TTC549 (cell line): ENCODE data around the gene LRRC74B.
"Not testable (repeated sequence)": the region's sequence is repeated elsewhere in the genome, so short reads cannot be mapped to it uniquely, and the experiment has no call there.

Source experiments
- FAIRE-seq: peaks from 2 replicates; lab custom pipeline; 2012; peaks lifted over from hg19 to GRCh38; lab: Jason Lieb, UNC

LRRC74B gene

DNA sequence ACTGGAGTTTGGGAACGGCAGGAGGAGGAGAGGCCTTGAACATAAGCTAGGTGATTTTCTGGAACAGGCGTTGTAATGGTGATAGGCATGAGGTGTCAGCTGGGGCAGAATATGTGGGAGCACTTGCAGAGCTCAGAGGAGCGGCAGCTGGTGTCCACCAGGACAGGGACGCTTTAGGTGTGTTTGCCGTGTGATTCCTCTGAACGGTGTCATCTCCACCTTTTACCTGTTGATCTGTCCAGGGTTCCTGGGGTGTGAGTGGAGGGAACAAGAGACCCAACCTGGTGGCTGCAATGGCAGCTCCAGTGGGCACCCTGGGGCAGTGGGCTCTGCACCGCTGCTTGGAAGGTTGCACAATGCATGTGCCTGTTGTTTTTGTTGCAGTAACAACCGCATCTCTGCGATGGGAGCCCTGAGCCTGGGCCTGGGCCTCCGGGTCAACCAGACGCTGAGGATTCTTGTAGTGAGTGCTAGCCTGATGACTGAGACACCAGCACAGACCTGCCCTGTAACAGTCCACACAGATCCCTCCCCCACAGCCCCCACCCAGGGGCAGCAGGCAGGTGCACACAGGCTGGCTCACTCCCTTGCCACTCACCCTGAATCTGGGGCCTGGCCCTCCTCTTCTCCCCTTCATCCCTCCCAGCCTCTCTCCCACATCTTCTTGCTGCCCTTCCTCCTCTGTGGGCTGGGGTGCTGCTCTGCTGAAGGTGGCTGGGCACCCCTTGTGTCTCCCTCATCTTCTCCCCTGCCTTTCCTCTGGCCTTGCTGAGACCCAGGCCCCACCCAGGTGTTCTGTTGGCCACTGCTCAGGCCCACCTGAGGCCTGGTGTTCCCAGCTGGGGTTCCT is 9.2 kb downstream of the LRRC74B start:
- FAIRE-seq = no peak

DNA sequence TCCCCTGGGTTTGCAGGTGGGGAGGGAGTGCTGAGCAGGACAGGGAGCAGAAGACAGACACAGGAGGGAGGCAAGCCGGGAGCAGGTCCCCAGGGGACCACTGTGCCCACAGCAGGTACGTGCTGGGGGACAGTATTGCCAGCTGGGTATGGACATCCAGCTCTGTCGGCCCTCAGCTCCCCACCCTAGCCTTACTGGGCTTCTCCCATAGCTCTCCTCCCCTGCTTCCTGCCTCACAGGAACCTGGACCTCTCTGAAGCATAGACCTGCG is 9.8 kb downstream of the LRRC74B start:
- no peak for FAIRE-seq

DNA sequence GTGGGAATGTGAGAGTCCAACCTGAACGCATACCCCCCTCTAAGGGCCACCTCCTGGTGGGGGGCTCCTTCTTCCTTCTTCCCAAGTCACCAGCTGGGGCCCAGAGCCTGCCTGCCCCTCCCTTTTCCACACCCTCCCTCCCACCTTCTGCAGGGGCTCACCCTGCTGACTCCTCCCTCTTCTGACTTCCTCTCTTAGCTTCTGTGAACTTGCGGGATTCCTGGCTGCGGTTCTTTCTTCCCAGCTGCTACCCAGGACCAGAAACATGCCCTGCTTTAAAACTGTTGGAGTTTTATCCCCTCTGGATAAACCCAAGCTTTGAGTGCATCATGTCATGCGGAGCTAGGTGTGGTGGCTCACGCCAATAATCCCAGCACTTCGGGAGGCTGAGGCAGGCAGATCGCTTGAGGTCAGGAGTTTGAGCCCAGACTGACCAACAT is 10.2 kb downstream of the LRRC74B start:
- no peak for FAIRE-seq

DNA sequence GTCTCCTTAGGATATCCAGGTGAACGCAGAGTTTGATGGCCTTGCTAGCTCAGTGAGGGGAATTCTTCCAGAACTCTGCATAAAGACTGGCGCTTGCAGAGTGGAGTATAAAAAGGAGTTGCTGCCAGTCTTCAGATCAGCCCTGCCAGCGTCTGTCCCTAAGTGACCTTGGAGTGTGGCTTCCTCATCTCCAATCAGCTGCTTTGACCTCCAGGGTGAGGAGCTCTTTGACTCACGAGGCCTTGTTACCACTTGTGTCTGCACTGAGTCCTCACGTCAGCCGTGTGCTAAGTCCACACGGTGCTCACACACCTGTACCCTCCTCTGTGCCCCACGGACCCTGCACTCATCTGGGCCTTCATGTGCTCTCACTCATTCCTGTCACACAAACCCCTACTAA is 14.6 kb downstream of the LRRC74B start:
- FAIRE-seq = not testable (repeated sequence)

DNA sequence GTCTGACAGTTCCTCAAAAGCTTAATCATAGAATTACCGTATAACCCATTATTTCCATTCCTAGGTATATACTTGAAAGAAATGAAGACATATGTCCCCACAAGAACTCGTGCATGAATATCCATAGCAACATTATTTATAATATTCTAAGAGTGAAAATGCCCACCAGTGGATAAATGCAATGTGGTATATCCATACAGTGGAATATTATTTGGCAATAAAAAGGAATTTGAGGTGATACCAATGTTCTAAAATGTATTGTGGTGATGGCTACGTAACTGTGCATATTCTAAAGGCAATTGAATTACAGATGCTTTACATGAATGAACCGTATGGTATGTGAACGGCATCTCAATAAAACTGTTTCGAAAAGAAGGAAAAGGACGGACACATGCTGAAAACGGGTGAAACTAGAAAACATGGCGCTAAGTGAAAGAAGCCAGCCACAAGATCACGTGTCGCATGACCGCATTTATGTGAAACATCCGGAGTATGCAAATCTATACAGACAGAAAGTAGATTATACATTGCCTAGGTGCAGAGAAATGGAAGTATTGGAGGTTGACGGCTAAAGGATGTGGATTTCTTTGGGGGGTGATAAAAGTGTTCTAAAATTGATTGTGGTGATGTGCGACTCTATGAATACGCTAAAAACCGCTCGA is 16.0 kb downstream of the LRRC74B start:
- not testable (repeated sequence) for FAIRE-seq

DNA sequence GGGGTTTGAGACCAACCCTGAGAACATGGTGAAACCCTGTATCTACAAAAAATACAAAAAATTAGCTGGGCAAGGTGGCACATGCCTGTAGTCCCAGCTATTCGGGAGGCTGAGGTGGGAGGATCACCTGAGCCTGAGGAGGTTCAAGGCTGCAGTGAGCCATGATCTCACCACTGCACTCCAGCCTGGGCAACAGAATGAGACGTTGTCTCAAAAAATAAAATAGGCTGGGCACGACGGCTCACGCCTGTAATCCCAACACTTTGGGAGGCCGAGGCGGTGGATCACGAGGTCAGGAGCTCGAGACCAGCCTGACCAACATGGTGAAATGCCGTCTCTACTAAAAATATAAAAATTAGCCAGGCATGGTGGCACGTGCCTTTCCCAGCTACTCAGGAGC is 18.7 kb downstream of the LRRC74B start:
- FAIRE-seq = not testable (repeated sequence)

DNA sequence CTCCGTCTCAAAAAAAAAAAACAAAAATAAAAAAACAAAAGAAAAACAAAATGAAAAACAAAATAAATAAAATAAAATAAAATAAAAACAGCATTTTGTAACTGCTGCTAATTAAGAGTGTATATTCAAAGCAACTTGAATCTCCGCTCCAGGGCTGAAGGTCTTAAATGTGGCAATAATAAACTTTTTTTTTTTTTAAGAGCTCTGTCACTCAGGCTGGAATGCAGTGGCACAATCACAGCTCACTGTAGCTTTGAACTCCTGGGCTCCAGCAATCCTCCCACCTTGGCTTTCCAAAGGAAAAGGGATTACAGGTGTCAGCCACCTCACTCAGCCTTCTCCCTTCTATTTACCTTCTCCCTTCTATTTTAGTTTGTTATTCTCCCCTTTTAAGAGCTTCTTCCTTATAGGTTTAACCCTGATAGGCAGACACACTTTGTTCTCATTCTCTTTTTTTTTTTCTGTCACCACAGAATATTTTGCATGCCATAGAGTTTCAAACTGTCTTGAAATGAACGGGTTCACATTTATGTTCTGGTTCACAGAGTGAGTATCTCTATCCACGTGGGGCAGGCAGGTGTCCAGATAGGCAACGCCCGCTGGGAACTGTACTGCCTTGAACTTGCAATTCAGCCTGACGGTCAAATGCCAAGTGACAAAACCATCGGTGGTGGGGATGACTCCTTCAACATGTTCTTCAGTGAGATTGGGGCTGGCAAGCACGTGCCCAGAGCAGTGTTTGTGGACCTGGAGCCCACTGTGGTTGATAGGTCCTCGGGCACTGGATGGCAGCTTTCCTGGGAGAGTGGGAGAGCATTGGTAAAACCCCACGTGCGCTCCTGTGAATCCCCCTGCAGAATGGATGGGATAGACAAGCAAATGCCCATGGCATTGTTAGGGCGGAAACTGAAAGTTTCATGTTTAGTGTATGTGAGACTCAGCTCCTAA is 19.4 kb downstream of the LRRC74B start:
- FAIRE-seq = no peak

DNA sequence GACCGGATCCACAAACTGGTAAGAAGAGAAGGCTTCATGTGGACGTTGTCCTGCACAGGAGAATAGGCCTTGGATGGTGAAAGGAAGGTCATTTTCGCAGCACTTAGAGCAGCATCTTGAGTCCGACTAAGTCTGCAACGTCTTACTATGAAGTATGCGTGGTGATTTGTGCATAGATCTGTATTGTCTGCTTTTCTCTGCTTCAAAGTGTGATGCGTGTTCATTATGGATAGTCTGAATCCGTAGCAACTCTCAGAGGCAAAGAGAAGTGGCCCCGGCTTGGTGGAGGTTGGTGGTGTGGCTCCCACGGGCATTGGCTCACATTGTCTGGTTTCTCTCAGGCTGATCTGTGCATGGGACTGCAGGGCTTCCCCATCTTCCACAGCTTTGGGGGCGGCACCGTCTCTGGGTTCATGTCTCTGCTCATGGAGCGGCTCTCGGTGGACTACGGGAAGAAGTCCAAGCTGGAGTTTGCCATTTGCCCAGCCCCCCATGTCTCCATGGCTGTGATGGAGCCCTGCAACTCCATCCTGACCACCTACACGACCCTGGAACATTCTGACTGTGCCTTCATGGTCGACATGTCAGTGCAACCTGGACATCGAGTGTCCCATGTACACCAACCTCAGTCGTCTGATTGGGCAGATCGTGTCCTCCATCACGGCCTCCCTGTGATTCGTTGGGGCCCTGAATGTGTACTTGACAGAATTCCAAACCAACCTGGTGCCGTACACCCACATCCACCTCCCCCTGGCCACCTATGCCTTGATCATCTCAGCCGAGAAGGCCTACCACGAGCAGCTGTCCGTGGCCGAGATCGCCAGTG is 21.5 kb downstream of the LRRC74B start:
- no peak for FAIRE-seq

DNA sequence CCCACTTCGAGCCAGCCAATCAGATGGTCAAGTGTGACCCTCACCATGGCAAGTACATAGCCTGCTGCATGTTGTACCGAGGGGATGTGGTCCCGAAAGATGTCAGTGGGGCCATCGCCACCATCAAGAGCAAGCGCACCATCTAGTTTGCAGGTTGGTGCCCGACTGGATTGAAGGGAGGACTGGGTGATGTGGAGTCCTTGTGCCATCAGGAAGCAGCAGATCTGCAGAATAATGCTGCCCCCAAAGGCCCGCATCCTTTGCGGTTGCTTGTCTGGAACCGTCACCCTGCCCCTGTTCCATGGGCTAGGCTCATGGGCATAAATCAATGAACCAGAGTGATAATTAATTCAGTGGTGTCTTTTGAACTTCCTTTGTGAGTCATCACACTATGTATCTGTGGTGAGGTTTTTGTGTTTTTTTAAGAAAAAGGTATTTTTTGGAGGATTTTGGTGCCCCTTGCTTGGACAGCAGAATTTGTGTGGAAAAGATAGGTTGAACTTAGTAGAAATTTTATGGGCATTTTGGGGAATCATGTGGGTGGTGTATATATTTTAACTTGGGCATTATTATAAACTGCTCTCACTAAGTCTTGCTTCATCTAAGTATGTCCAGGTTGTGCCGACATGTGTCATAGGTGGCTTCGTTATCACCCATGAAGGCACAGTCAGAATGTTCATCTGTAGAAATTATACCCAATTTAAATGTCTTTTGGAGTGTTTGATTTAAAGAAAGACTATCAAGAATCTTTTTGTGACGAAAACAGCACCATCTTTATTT is 22.3 kb downstream of the LRRC74B start:
- no peak for FAIRE-seq

DNA sequence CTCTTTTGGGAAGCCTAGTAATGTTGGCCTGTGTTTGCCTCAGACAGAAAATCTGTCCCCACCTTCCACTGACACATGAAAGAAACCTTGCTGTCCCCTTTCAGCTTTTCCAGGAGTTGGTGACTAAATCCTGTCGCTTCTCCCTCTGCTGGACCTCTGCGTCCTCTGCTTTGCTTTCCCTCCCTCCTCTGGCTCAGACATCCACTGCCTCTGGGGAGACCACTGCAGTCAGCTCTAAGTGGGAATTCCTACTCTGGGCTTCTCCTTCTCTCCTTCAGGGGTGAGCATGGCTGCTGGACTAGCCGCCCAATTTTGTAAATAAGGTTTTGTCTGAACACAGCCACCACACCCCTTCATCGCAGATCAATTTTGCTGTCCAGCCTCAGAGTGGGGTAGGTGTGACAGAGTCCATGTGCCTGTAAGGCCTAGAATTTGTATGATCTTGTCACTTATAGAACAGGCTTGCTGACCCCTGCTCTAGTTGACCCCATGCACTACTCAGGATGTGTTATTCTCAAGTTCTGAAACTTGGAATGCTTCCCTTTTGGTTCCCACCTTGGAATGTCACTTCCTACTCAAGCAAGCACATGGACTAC is 23.0 kb downstream of the LRRC74B start:
- no peak for FAIRE-seq

DNA sequence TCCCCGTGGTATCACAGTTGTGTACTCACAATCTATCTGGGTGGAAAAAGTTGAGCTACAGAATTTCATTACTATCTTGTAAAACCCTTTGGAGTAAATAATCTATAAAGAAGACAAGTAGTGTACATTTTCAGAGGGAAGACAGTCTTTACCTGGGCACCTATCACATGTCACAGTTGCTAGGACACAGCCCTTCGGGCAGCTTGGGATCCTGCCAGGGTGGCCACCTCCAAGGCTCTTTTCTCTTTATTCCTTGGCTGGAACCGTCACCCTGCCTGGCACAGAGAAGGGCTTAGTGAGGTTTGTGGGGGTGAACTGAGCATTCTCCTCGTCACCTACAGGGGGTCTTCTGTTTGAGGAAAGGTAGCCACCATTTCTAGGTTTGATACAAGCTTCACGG is 23.6 kb downstream of the LRRC74B start:
- no peak for FAIRE-seq

DNA sequence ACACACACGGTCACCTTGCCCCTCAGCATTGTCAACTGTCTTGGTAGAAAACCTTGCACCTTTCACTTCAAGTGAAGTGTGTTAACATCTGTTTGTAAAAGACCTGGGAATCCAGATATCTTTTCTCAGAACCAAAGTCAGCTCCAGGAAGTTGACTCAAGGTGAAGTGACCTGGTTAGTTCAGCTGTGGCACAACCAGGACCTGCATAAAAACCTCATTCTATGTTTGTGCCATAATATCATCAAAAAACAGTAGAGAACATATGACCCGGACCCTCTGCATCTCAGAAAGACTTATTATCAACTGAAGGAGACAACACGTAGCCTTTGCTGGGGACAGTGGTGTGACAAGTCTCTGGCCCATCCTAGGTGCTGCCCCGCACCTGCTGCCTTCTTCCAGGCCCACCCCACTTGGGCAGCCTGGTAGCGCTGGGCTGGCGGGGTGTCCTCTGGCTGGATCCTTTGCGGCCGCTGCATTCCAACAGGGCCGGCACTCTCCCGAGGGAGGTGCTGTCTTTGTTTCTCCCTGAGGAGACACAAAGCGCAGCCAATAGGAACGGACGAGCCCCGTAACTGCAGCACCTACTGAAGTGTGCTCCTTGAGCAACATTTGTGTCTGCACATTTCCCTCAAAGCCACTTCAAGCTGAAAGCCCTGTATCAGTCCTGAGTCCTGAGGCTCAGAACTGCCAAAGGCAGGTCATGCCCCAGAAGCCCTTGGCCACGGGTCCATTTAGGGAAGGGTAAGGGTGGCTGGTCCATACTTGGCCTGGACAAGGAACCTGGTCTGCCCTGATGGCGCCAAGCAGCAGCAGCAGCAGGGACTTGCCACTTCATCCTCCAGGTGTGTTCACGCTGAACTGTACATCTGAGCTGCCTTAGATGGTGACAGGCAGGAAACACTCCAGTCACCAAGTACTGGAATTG is 25.2 kb downstream of the LRRC74B start:
- no peak for FAIRE-seq

DNA sequence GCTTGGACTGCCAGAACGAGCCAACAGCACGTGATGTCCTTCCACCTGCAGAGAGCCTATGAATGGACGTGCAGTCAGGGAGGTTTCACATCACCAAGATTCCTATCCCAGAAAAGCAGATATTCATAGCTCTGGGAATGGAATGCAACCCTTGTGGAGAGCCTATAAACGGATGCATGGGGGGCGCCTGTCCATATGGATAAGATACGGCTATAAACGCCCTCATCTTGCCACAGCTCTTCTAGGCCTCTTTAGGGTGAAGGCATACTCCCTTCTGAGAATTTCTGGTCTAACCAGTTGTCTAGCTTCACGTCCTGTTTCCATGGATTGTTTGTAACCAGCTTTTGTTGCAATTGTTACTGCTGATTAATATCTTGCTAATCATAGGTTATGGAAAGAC is 26.1 kb downstream of the LRRC74B start:
- FAIRE-seq = not testable (repeated sequence)

DNA sequence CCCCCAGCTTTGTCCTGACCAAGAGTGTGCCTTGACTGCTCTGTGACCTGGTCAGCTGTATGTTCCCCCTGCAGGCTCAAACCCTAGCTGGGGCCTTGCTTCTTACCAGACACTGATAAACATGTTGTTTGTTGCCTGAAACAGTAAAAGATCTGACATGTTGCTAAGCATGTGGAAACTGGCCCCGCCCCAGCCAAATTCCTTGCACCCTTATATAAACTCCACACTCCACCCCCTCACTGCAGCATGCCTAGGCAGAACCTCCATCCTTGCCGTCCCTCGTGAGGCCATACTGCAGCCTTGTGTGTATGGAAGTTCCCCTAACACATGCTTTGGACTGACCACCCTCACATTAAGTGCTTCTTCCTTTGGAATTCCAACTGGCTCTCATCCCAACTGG is 27.3 kb downstream of the LRRC74B start:
- FAIRE-seq = no peak

DNA sequence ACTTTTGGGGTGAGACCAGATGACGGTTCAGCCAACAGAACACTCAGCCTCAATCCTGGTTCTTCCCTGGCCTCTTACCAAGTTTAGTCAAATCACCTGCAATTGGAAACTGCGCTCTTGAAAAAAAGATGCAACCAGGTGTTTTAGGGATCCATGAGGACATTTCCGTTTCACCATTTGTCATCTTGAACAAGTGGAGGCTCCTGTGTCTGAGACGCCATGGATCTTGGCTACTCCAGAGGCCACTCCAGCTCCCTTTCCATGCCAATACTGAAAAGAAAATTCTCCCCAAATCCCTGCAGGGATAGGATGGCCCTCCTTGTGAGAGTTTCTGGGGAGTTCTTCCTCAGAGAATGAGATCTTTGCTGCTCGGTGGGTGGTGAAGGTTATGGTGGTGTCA is 27.7 kb downstream of the LRRC74B start:
- FAIRE-seq = no peak

DNA sequence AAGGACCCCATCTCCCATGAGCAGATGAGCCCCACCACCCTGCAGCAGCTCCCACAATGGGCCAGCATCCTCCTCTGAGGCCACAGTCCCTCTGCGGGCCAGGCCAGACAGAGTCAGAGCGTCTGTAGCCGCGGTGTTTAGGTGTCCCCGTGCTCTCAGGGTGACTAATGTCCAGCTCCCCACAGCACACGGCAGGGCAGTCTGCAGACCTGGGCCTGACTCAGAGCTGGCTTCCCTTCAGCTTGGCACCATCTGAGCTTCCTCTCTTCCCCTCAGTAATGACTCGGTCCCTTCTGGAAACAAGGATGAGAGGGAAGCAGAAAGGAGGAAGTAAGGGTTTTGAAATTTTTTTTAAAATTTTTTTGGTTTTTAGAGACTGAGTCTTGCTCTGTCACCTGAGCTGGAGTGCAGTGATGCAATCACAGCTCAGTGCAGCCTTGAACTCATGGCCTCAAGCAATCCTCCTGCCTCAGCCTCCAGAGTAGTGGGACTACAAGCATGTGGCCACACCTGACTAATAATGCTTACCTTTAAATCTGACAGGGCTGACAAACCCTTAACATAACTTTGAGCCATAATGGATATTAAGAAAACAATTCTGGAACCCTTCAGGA is 28.5 kb downstream of the LRRC74B start:
- FAIRE-seq = no peak

DNA sequence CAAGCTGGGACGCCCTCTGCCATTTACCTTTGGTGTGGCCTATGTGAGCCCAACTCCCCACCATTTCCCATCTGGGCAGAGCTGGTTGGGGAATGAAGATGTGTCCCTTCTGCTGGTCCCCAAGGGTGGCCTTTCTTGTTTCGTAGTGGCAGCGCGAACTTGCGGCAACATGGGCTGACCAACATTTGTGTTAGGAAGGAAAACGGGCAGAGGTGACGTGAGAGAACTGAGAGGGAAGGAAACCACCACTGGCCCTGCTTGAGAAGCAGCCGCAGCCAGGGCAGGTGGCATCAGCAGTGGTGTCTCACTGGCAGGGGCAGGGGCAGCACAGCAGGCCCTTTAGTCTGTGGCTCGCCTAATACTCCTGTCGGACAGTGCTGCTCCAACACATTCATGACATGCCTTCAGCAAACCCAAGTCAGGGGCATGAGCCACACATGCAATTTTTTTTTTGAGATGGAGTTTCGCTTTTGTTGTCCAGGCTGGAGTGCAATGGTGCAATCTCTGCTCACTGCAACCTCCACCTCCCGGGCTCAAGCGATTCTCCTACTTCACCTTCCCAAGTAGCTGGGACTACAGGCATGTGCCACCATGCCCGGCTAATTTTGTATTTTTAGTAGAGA is 29.9 kb downstream of the LRRC74B start:
- no peak for FAIRE-seq

DNA sequence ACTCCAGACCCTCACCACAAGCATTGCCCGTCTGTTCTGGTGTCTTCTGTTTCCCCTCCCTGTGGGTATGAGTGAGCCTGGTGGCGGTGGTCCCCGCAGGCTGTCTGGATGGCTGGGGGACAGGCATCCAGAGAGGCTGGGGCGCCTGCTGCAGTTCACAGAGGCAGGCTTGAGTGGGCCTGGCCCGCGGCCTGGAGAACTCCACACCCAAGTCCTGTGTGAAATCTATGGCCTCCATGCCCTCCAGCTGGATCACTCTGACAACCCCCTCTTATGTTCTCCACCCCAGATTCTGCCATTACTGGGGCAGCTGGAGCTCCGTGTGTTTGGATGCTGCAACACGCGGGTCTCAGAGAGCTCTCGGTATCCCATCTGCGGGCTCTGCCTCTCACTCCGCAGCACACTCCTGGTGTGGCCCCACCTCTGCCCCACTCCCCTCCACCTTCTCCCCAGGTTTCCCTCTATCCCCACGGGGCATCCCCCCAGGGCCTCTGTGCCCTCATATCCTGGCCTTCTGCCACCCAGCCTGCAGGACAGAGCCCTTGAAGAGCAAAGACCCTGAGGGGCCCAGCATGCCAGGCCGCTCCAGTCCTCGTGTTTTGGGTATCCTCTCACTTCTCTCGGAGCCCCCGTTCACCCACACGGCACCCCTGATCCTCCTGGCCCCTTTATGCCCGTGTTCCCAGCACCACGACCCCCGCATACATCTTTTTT is 31.3 kb downstream of the LRRC74B start:
- FAIRE-seq = no peak
